H7 (cell line): ENCODE measurements around the gene SF3B6. TPM values are rescaled to one million over a fixed set of nuclear protein-coding genes. Genes with fewer than 3 reads are reported as not detected.
A peak's percentile ranks its signal among the peaks of the same experiment; 100 is the strongest.

Source experiments
- DNase-seq: peaks from one replicate; pipeline ENCODE4 v3.0.0; 2012
- H3K27me3 ChIP-seq: 2 replicates; pipeline ENCODE4 v1.6.0; 2011; ENCODE audit warnings: mild to moderate bottlenecking, low read length; ENCODE audit not compliant: control insufficient read depth, insufficient read depth
- H3K36me3 ChIP-seq: replicated peaks from 2 replicates; pipeline ENCODE4 v1.5.1; 2011; ENCODE audit warnings: low read length; ENCODE audit not compliant: control insufficient read depth, insufficient read depth
- H3K4me3 ChIP-seq: 2 replicates; pipeline ENCODE4 v1.5.1; 2011; ENCODE audit warnings: low read depth, mild to moderate bottlenecking, control low read depth, low read length, moderate library complexity; ENCODE audit not compliant: insufficient read depth
- total RNA-seq: library from RNA; depleted of rRNA; stranded (reverse); fragments of >200 nt; shearing (Covaris generic); gene quantifications from 2 replicates; pipeline ENCODE4 v1.2.3, GENCODE V29; 2014; rRNA removed

Gene SF3B6
- total RNA-seq, 1 experiment from 2014 or later, result 125 TPM

- Histone ChIP-seq H3K36me3 (peaks cover 7% of the 10 kb centered on the region), H3K4me3 (no peak overlapping the region), H3K27me3 (no peaks in the 10 kb centered on the region)
- peak; percentile 66 for DNase-seq
Measured at GRCh38 chr2:24024018-24024417, 52.1 kb downstream of the SF3B6 start.

DNA sequence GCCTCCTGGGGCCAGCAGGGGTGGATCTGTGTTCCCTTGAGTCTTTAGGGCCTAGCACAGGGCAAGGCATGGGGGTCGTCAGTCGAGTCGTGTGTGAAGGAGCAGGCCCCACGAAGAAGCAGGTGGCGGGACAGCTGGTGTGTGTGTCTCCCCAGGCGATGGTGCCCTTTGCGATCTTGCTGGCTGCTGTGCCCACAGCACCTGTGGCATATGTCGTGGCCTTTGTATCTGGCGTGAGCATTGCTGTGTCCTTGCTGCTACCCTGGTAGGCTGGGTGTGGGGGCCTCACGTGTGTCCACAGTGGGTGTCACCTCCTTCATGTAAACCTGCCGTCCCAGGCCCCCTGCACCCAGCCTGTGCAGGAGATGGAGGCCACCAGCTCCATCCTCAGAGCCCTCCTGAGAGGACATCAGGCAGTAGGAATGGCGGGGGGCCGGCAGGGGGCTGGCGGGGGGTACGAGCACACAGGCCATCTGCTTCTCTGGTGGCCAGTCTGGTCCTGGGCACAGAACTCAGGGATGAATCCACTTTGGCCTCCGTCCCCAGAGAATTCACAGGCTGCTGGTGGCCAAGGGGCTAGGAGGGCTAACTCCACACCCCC, 53.1 kb downstream of the SF3B6 start:
- no peak for DNase-seq
- Histone ChIP-seq H3K27me3 (no peaks in the 10 kb centered on the region), H3K36me3 (peaks cover 7% of the 10 kb centered on the region), H3K4me3 (no peak overlapping the region)

- no peak overlapping the region for H3K4me3 ChIP-seq
Measured at GRCh38 chr2:24022324-24022974, 53.7 kb downstream of the SF3B6 start.

DNA sequence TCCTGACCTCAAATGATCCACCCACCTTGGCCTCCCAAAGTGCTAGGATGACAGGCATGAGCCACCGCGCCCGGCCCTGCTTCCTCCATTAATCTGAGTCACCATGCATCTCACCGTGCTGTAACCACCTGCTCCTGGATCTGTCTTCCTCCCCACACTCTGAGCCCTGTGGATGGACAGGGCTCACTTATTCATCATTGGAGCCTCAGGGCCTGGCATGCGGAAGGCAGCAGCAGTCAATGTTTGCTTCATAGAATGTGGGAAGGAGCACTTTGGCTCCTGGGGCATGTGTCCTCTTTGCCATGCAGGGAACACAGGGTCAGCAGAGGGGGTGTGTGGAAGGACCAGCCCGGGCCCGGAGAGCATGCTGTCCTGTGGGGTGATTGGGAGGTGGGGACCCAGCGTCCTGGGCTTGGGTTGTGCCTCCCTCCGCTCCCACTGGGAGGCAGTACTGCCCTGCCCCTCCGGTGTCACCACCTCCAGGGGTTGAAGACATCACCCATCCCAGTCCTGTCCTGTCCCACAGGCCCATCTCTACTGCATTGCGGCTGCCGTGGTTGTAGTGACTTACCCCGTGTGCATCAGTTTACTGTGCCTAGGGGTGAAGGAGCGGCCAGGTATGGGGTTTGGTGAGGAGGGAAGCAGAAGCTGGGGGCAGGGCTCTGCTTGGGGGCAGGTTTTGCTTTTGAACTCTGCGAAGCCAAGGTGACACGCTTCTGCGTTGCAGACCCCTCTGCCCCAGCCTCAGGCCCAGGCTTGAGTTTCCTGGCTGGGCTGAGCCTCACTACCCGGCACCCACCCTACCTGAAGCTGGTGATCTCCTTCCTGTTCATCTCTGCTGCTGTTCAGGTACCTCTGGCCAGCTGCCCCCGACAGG, 54.8 kb downstream of the SF3B6 start:
- no peaks in the 10 kb centered on the region for H3K27me3 ChIP-seq
- peak; percentile 92 for DNase-seq
- H3K36me3 ChIP-seq, result peaks cover 7% of the 10 kb centered on the region
- no peak overlapping the region for H3K4me3 ChIP-seq

More at GRCh38 chr2:24022324-24022974, 53.7 kb downstream of the SF3B6 start:
- Histone ChIP-seq H3K27me3 (no peaks in the 10 kb centered on the region), H3K36me3 (peaks cover 7% of the 10 kb centered on the region)
- DNase-seq, result no peak

DNA sequence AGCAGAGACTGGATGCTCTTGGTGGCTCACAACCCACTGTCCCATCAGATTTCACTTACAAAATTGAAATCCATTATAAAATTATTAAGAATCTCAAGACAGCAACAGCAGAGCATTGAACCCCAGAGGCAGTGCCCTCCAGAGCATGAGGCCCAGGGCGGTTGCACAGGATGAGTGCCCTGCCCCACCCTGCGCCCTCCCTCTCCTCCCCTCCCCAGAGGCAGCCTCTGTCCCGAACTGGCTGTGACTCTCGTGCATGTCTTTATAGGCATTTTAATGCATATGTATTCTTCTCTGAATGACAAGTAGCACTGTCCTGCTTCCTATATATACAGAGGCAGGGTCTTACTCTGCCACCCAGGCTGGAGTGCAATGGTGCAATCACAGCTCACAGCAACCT, 55.9 kb downstream of the SF3B6 start:
- no peak overlapping the region for H3K4me3 ChIP-seq
- H3K27me3 ChIP-seq, result no peaks in the 10 kb centered on the region
- DNase-seq, result peak; percentile 16
- peaks cover 6% of the 10 kb centered on the region for H3K36me3 ChIP-seq

DNA sequence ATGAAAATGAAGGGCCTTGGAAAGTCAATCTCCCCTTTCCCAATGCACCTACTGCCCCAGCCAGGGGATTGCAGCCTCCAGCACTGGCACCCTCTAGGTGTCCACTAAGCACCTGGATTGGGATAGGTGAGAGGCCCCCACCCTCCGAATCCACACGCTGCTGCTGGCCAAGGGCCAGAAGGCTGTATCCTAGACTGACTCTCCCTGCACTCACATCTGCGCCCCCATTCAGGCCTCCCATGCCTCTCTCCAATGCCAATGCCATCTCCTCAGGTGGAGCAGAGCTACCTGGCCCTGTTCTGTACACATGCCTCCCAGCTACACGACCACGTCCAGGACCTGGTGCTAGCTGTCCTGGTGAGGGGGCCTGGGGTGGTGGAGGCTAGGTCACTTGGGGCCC, 56.4 kb downstream of the SF3B6 start:
- Histone ChIP-seq H3K27me3 (no peaks in the 10 kb centered on the region), H3K4me3 (no peak overlapping the region), H3K36me3 (peaks cover 6% of the 10 kb centered on the region)
- no peak for DNase-seq

DNA sequence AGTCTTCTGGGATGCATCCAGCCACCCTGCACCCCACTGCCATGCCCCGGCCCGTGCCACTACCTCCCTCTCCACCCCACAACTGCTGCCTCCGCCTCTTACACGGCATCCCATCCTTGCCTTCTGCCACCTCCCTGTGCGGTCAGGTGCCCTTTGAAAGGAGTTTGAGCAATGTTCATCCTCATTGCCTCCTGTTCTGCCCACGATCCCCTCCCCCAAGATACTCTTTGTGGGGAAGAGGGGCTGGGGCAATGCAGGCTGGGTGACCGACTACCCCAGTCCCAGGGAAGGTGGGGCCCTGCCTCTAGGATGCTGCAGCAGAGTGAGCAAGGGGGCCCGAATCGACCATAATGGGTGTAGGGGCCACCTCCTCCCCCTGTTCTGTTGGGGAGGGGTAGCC, 57.9 kb downstream of the SF3B6 start:
- H3K36me3 ChIP-seq, result peaks cover 4% of the 10 kb centered on the region
- H3K4me3 ChIP-seq, result no peak overlapping the region
- peak; percentile 33 for DNase-seq
- H3K27me3 ChIP-seq, result no peaks in the 10 kb centered on the region

DNA sequence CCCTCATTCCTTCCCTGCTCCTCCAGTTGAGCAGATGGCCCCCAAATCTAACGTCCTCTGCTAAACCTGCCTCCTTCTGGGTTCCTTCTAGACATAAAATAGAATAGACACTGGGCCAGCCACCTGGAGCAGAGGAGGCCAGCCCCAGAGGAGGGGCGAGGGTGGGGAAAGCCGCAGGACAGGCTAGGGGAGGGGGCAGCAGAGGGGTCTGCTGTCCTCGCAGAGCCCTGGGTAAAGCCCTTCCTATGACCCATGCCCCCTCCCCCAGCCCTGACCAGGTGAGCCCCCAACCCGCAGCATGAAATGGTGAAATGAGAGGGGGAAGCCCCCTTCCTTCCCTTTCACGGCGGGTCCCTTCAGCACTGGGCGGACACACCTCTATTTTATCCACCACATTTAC, 58.4 kb downstream of the SF3B6 start:
- peak; percentile 56 for DNase-seq
- no peaks in the 10 kb centered on the region for H3K27me3 ChIP-seq

More for the DNA sequence above, 58.4 kb downstream of the SF3B6 start:
- H3K36me3 ChIP-seq, result peaks cover 1% of the 10 kb centered on the region
- no peak overlapping the region for H3K4me3 ChIP-seq

Other genes with a start within 250 kb of the SF3B6 start
- gene ATAD2B, start 149.2 kb downstream of the SF3B6 start, total RNA-seq, result 9.5 and 11.4 TPM in 2 replicates
- 16.6 and 18.8 TPM in 2 replicates for gene UBXN2A, start 135.9 kb downstream of the SF3B6 start, total RNA-seq
- gene MFSD2B, start 66.2 kb downstream of the SF3B6 start, total RNA-seq, result 0.11 and 0.21 TPM in 2 replicates
- gene WDCP, start 28.9 kb downstream of the SF3B6 start, total RNA-seq, result 21.8 and 22.8 TPM in 2 replicates
- gene FKBP1B, start 26.6 kb downstream of the SF3B6 start, total RNA-seq, result 40.5 and 43.5 TPM in 2 replicates
- gene TP53I3, start 8.5 kb upstream of the SF3B6 start, total RNA-seq, result 21.1 and 34.1 TPM in 2 replicates
- gene PFN4, start 47.0 kb upstream of the SF3B6 start, total RNA-seq, result not detected in 2 replicates
- gene FAM228B, start 47.1 kb upstream of the SF3B6 start, total RNA-seq, result 3.0 and 3.2 TPM in 2 replicates
- gene FAM228A, start 98.7 kb upstream of the SF3B6 start, total RNA-seq, result 0.14 and 0.18 TPM in 2 replicates